ENCODE data around the gene CREBBP. TPM values are rescaled to one million over a fixed set of nuclear protein-coding genes. Genes with fewer than 3 reads are reported as not detected.

CREBBP gene
- total and polyA plus RNA-seq, 4 donors = 16.0 to 155 (median 36.1) TPM

GRCh38 chr16:3730161-3731125 is 150.1 kb downstream of the CREBBP start:
- no peaks in the 10 kb centered on the region for H3K4me1 ChIP-seq (ENCODE audit: control insufficient read depth in 5 of 5, insufficient read depth in 5 of 5, low read length in 5 of 5)
- H3K9ac ChIP-seq (ENCODE audit: insufficient read depth in 1 of 2, low read length in 2 of 2) = no peak overlapping the region
- DNase-seq (no peak), ATAC-seq (ENCODE audit: insufficient read depth, low FRiP score) (no peak)
- H3K27me3 ChIP-seq (ENCODE audit: control insufficient read depth in 3 of 3, insufficient read depth in 3 of 3, low read length in 2 of 3) = no peaks in the 10 kb centered on the region
- no peak overlapping the region for H3K4me3 ChIP-seq
- peaks cover 17 to 72% (median 36%) of the 10 kb centered on the region in 4 donors for H3K36me3 ChIP-seq (ENCODE audit: control insufficient read depth in 4 of 4, insufficient read depth in 4 of 4, low read length in 4 of 4)
- H3K9me3 ChIP-seq (ENCODE audit: control insufficient read depth in 4 of 4, insufficient read depth in 3 of 4, low read length in 3 of 4) = no peaks in the 10 kb centered on the region
- no peak for TF ChIP-seq CTCF (IDR thresholded peaks at IDR 0.05; ENCODE audit: control extremely low read depth, extremely low read depth)
- no peak overlapping the region for H3K27ac ChIP-seq (ENCODE audit: low read depth in 1 of 2, low read length in 1 of 2)
- 93 to 96% methylated on average over 24 of the region's 24 CpGs for WGBS, 2 donors

DNA sequence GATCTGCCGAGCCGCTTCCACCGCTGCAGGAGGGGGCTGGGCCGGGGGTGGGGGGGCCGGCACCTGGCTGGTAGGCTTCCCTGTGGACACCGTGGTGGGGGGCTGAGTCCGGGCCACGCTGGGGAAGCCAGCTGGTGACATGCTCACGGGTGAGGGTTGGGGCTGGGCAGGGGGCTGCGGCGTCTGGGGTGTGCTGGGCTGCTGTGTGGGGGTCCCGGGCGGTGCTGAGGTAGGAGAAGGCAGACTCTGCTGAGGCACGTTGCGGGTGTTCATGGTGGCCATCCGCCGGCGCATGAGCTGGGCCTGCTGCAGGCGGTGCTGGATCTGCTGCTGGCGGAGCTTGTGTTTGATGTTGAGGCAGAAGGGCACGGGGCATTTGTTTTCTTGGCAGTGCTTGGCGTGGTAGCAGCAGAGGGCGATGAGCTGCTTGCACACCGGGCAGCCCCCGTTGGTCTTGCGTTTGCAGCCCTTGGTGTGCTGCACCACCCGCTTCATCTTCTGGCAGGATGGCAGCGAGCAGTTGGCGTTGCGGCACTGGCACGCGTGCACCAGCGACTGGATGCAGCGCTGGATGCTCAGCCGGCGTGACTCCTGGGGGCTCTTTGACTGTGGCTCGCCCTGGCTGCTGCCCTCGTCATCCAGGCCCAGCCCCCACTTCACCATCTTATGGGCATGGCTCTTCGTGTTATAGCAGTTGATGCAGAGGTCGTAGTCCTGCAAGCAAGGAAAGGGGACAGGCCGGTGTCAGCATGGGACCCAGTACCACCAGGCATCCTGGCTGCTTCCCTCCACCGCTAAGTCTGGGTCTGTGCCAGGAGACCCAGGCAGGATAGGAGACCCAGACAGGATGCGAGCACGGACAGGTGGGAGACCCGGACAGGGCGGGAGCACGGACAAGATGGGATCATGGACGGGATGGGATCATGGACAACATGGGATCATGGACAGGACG is 151.1 kb downstream of the CREBBP start:
- WGBS, 2 donors = 94 to 95% methylated on average over 49 of the region's 49 CpGs
- Histone ChIP-seq H3K36me3 (ENCODE audit: control insufficient read depth in 4 of 4, insufficient read depth in 4 of 4, low read length in 4 of 4) (peaks cover 11 to 62% (median 27%) of the 10 kb centered on the region in 4 donors), H3K27ac (ENCODE audit: low read depth in 1 of 2, low read length in 1 of 2) (no peak overlapping the region), H3K9ac (ENCODE audit: insufficient read depth in 1 of 2, low read length in 2 of 2) (no peak overlapping the region), H3K27me3 (ENCODE audit: control insufficient read depth in 3 of 3, insufficient read depth in 3 of 3, low read length in 2 of 3) (no peaks in the 10 kb centered on the region), H3K9me3 (ENCODE audit: control insufficient read depth in 4 of 4, insufficient read depth in 3 of 4, low read length in 3 of 4) (no peaks in the 10 kb centered on the region), H3K4me1 (ENCODE audit: control insufficient read depth in 5 of 5, insufficient read depth in 5 of 5, low read length in 5 of 5) (no peaks in the 10 kb centered on the region), H3K4me3 (no peak overlapping the region)
- no peak for TF ChIP-seq CTCF (IDR thresholded peaks at IDR 0.05; ENCODE audit: control extremely low read depth, extremely low read depth)
- ATAC-seq (ENCODE audit: insufficient read depth, low FRiP score) (no peak), DNase-seq (no peak)

GRCh38 chr16:3728424-3729160 is 151.9 kb downstream of the CREBBP start:
- WGBS, 2 donors = 97 to 98% methylated on average over 31 of the region's 31 CpGs
- DNase-seq (no peak), ATAC-seq (ENCODE audit: insufficient read depth, low FRiP score) (no peak)

More at GRCh38 chr16:3728424-3729160, 151.9 kb downstream of the CREBBP start:
- H3K9me3 ChIP-seq (ENCODE audit: control insufficient read depth in 4 of 4, insufficient read depth in 3 of 4, low read length in 3 of 4) = no peaks in the 10 kb centered on the region
- H3K9ac ChIP-seq (ENCODE audit: insufficient read depth in 1 of 2, low read length in 2 of 2) = no peak overlapping the region
- H3K27me3 ChIP-seq (ENCODE audit: control insufficient read depth in 3 of 3, insufficient read depth in 3 of 3, low read length in 2 of 3) = no peaks in the 10 kb centered on the region
- no peak overlapping the region for H3K27ac ChIP-seq (ENCODE audit: low read depth in 1 of 2, low read length in 1 of 2)
- no peak for TF ChIP-seq CTCF (IDR thresholded peaks at IDR 0.05; ENCODE audit: control extremely low read depth, extremely low read depth)
- H3K4me3 ChIP-seq = no peak overlapping the region
- H3K36me3 ChIP-seq (ENCODE audit: control insufficient read depth in 4 of 4, insufficient read depth in 4 of 4, low read length in 4 of 4) = peaks cover 10 to 56% (median 21%) of the 10 kb centered on the region in 4 donors
- no peaks in the 10 kb centered on the region for H3K4me1 ChIP-seq (ENCODE audit: control insufficient read depth in 5 of 5, insufficient read depth in 5 of 5, low read length in 5 of 5)

All from lung (tissue), 12 donors.